GM12891 (cell line): ENCODE measurements around the gene GABRB1.

ENCODE experiments used
- DNase-seq: peaks from one replicate; pipeline ENCODE4 v3.0.0; 2011; ENCODE audit warnings: low spot score; ENCODE audit not compliant: insufficient read length
- FAIRE-seq: peaks from 2 replicates; lab custom pipeline; 2011; peaks lifted over from hg19 to GRCh38; lab: Jason Lieb, UNC
- PAX5 ChIP-seq: IDR thresholded peaks from 2 replicates; pipeline ENCODE4 v1.6.1; 2011; ENCODE audit warnings: low read length, moderate library complexity, mild to moderate bottlenecking; ENCODE audit not compliant: insufficient read depth, severe bottlenecking
- POLR2A ChIP-seq: IDR thresholded peaks from 2 replicates; pipeline ENCODE4 v1.6.1; 2011; ENCODE audit warnings: low read depth, low read length, control low read depth
- POLR2AphosphoS5 ChIP-seq: IDR thresholded peaks from 2 replicates; pipeline ENCODE4 v1.6.1; 2011; ENCODE audit warnings: low read depth, low read length, control low read depth
- POU2F2 ChIP-seq: IDR thresholded peaks from 2 replicates; pipeline ENCODE4 v1.6.1; 2011; ENCODE audit warnings: low read depth, mild to moderate bottlenecking, control low read depth, low read length, moderate library complexity
- SPI1 ChIP-seq: IDR thresholded peaks from 2 replicates; pipeline ENCODE4 v1.6.1; 2011; ENCODE audit warnings: low read depth, low read length, control low read depth
- TAF1 ChIP-seq: IDR thresholded peaks from 2 replicates; pipeline ENCODE4 v1.6.1; 2011; ENCODE audit warnings: low read depth, low read length, control low read depth

Gene GABRB1

GRCh38 chr4:47383829-47384427 lies 352.6 kb downstream of the GABRB1 start:
- TF ChIP-seq POU2F2: no peak
- no peak for TF ChIP-seq SPI1
- TF ChIP-seq POLR2A: no peak
- TF ChIP-seq PAX5: no peak
- TF ChIP-seq TAF1: no peak
- TF ChIP-seq POLR2AphosphoS5: no peak
- DNase-seq (no peak), FAIRE-seq (no peak)

- FAIRE-seq (no peak), DNase-seq (no peak)
- TF ChIP-seq PAX5: no peak
- TF ChIP-seq POU2F2: no peak
- TF ChIP-seq POLR2A: no peak
- TF ChIP-seq TAF1: no peak
- no peak for TF ChIP-seq SPI1
- no peak for TF ChIP-seq POLR2AphosphoS5
These were observed 354.8 kb downstream of the GABRB1 start for GRCh38 chr4:47386146-47386545.

GRCh38 chr4:47386561-47387235 lies 355.3 kb downstream of the GABRB1 start:
- TF ChIP-seq POLR2AphosphoS5 (no peak), POLR2A (no peak), TAF1 (no peak), POU2F2 (no peak), PAX5 (no peak)
- no peak for FAIRE-seq
- no peak for DNase-seq

GRCh38 chr4:47390428-47391125 lies 359.2 kb downstream of the GABRB1 start:
- DNase-seq: no peak
- TF ChIP-seq POLR2A (no peak), SPI1 (no peak), POU2F2 (no peak), POLR2AphosphoS5 (no peak), PAX5 (no peak), TAF1 (no peak)
- no peak for FAIRE-seq

GRCh38 chr4:47391256-47391655 lies 359.9 kb downstream of the GABRB1 start:
- TF ChIP-seq PAX5 (peak; percentile 34), SPI1 (no peak)
- FAIRE-seq: no peak
- no peak for DNase-seq

GRCh38 chr4:47406408-47406807 lies 375.0 kb downstream of the GABRB1 start:
- no peak for TF ChIP-seq TAF1
- TF ChIP-seq SPI1: no peak
- FAIRE-seq: no peak
- DNase-seq: no peak

- DNase-seq (no peak), FAIRE-seq (no peak)
- TF ChIP-seq PAX5: no peak
- TF ChIP-seq TAF1: no peak
- TF ChIP-seq POLR2AphosphoS5: no peak
- TF ChIP-seq POU2F2: no peak
- TF ChIP-seq POLR2A: no peak
- no peak for TF ChIP-seq SPI1
These were observed 378.9 kb downstream of the GABRB1 start for GRCh38 chr4:47410271-47410670.

GRCh38 chr4:47413521-47413920 lies 382.2 kb downstream of the GABRB1 start:
- TF ChIP-seq TAF1 (no peak), PAX5 (no peak), POLR2AphosphoS5 (no peak), POU2F2 (no peak), SPI1 (no peak), POLR2A (no peak)
- DNase-seq: no peak
- no peak for FAIRE-seq

- no peak for FAIRE-seq
- TF ChIP-seq POLR2AphosphoS5: no peak
- no peak for TF ChIP-seq POU2F2
- TF ChIP-seq TAF1: no peak
- no peak for TF ChIP-seq POLR2A
- TF ChIP-seq SPI1: no peak
- no peak for TF ChIP-seq PAX5
- DNase-seq: no peak
These were observed 384.4 kb downstream of the GABRB1 start for GRCh38 chr4:47415719-47416118.

- FAIRE-seq: no peak
- TF ChIP-seq POLR2A (no peak), TAF1 (no peak), POU2F2 (no peak), POLR2AphosphoS5 (no peak), PAX5 (no peak), SPI1 (no peak)
- DNase-seq: no peak
These were observed 386.8 kb downstream of the GABRB1 start for GRCh38 chr4:47418147-47418546.
